Neural cell (in vitro differentiated cells): ENCODE measurements around the gene SRD5A1.

Experiments
- EZH2 ChIP-seq: fragments of 200-600, 300-800 bp; shearing (Covaris generic), sonication (generic); IDR thresholded peaks from 2 replicates; pipeline ENCODE4 v1.6.1; 2014; ENCODE audit warnings: antibody characterized with exemption, low read length, borderline replicate concordance, mild to moderate bottlenecking; ENCODE audit not compliant: insufficient read depth, poor library complexity, severe bottlenecking
- MXI1 ChIP-seq: fragments of 450-650 bp; conservative IDR thresholded peaks from 2 replicates; pipeline ENCODE4 v1.6.1; 2014; ENCODE audit warnings: antibody characterized with exemption, mild to moderate bottlenecking; ENCODE audit not compliant: poor library complexity, severe bottlenecking
- POLR2AphosphoS5 ChIP-seq: IDR thresholded peaks from 2 replicates; pipeline ENCODE4 v1.6.1; 2012
- TF ChIP-seq, protein P1 (sequence below): fragments of 450-650 bp; IDR thresholded peaks from 2 replicates; pipeline ENCODE4 v1.5.1; 2014; ENCODE audit warnings: antibody characterized with exemption, mild to moderate bottlenecking, moderate library complexity; ENCODE audit not compliant: poor library complexity, severe bottlenecking

DNA sequence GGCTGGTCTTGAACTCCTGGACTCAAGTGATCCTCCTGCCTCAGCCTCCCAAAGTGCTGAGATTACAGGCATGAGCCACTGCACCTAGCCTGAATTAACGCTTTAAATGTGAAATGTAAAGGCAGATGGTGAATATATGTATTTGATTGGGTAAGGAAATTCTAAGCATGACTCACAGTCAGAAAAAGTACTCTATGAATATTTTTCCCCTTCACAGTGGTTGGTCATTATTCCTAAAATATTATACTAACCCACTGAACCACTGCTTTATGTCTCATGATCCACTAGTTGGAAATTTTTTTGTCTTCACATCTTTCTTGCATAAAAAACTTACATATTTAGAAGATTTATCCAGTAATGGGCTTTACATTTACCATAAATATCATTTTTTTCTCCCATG is 65.5 kb downstream of the SRD5A1 start:
- TF ChIP-seq POLR2AphosphoS5 (no peak), EZH2 (no peak), MXI1 (no peak)
- TF ChIP-seq, protein P1, sequence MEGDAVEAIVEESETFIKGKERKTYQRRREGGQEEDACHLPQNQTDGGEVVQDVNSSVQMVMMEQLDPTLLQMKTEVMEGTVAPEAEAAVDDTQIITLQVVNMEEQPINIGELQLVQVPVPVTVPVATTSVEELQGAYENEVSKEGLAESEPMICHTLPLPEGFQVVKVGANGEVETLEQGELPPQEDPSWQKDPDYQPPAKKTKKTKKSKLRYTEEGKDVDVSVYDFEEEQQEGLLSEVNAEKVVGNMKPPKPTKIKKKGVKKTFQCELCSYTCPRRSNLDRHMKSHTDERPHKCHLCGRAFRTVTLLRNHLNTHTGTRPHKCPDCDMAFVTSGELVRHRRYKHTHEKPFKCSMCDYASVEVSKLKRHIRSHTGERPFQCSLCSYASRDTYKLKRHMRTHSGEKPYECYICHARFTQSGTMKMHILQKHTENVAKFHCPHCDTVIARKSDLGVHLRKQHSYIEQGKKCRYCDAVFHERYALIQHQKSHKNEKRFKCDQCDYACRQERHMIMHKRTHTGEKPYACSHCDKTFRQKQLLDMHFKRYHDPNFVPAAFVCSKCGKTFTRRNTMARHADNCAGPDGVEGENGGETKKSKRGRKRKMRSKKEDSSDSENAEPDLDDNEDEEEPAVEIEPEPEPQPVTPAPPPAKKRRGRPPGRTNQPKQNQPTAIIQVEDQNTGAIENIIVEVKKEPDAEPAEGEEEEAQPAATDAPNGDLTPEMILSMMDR: no peak
